IPS-18a (cell line): ENCODE results near the gene BRSK1.

Experiments used
- H3K27ac ChIP-seq: one replicate; pipeline ENCODE4 v1.5.1; 2013; ENCODE audit warnings: low read length
- H3K27me3 ChIP-seq: one replicate; pipeline ENCODE4 v1.6.1; 2013; ENCODE audit warnings: mild to moderate bottlenecking, low read length; ENCODE audit not compliant: control insufficient read depth, insufficient read depth
- H3K36me3 ChIP-seq: one replicate; pipeline ENCODE4 v1.6.1; 2013; ENCODE audit warnings: low read depth, low read length; ENCODE audit not compliant: control insufficient read depth
- H3K4me1 ChIP-seq: one replicate; pipeline ENCODE4 v1.6.1; 2013; ENCODE audit warnings: low read depth, low read length; ENCODE audit not compliant: control insufficient read depth
- H3K4me3 ChIP-seq: one replicate; pipeline ENCODE4 v1.5.1; 2013; ENCODE audit warnings: low read length
- H3K9ac ChIP-seq: one replicate; pipeline ENCODE4 v1.6.1; 2013; ENCODE audit warnings: mild to moderate bottlenecking, low read length, moderate library complexity
- H3K9me3 ChIP-seq: one replicate; pipeline ENCODE4 v1.6.1; 2013; ENCODE audit warnings: low read depth, low read length; ENCODE audit not compliant: control insufficient read depth

The BRSK1 gene

DNA sequence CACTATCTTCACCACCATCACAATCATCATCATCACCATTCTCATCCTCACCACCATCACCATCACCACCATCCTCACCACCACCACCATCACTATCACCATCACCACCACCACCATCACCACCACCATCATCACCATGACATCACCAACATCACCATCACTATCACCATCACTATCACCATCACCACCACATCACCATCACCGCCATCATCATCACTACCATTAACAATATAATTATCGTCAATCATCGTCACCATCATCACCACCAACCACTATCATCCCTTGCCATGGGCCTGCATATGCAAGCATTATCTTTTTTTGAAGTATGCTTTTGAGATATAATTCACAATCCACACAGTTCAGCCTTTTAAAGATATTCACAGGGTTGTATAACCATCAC lies 17.4 kb upstream of the BRSK1 start:
- no peaks in the 10 kb centered on the region for H3K27me3 ChIP-seq
- H3K9me3 ChIP-seq, result peaks cover 3% of the 10 kb centered on the region
- H3K36me3 ChIP-seq, result no peaks in the 10 kb centered on the region
- no peak overlapping the region for H3K27ac ChIP-seq
- no peak overlapping the region for H3K9ac ChIP-seq
- H3K4me3 ChIP-seq, result no peak overlapping the region
- H3K4me1 ChIP-seq, result no peaks in the 10 kb centered on the region

- Histone ChIP-seq H3K27me3 (no peaks in the 10 kb centered on the region), H3K4me1 (no peaks in the 10 kb centered on the region), H3K9ac (no peak overlapping the region), H3K27ac (no peak overlapping the region), H3K36me3 (no peaks in the 10 kb centered on the region), H3K4me3 (no peak overlapping the region), H3K9me3 (peaks cover 3% of the 10 kb centered on the region)
Observed at GRCh38 chr19:55266840-55267239, 17.0 kb upstream of the BRSK1 start.

- peaks cover 3% of the 10 kb centered on the region for H3K9me3 ChIP-seq
- no peak overlapping the region for H3K27ac ChIP-seq
- no peak overlapping the region for H3K4me3 ChIP-seq
- no peak overlapping the region for H3K9ac ChIP-seq
- H3K36me3 ChIP-seq, result peaks cover 7% of the 10 kb centered on the region
- H3K4me1 ChIP-seq, result no peaks in the 10 kb centered on the region
- no peaks in the 10 kb centered on the region for H3K27me3 ChIP-seq
Observed at GRCh38 chr19:55269299-55269698, 14.5 kb upstream of the BRSK1 start.

DNA sequence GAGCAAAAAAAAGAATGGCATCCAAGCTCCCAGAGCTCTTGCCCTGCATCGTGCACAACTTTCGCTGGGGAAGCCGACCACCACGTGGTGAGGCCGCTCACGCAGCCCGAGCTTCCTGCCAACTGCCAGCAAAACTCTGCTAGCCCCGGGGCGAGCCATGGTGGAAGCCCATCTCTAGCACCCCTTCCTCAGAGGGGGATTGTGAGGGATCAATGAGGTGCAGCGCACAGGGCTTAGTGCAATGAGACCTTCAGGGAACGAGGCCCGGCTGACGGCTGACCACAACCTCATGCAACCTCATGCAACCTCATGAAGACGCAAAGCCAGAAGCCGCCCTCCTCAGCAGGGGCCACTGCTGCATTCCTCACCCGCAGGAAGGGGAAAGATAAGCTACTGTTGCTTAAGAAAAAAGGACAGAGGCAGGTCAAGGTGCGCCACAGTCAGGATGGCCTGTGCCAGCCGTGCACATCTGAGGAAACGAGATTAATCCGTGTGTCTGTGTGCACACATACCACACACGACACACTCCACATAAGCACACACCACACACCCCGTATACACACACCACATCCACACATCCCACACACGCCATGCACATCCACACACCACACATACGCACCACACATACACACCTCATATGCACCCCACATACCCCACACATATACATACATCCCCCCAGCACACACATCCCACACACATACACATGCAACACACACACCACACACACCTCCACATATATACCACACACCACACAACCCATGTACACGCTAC lies 13.4 kb upstream of the BRSK1 start:
- Histone ChIP-seq H3K4me1 (no peaks in the 10 kb centered on the region), H3K9me3 (peaks cover 3% of the 10 kb centered on the region), H3K27me3 (no peaks in the 10 kb centered on the region), H3K27ac (no peak overlapping the region), H3K4me3 (no peak overlapping the region), H3K36me3 (peaks cover 7% of the 10 kb centered on the region), H3K9ac (no peak overlapping the region)

- H3K4me1 ChIP-seq, result no peaks in the 10 kb centered on the region
- H3K9ac ChIP-seq, result no peak overlapping the region
- peaks cover 10% of the 10 kb centered on the region for H3K36me3 ChIP-seq
- no peak overlapping the region for H3K4me3 ChIP-seq
- H3K27me3 ChIP-seq, result no peaks in the 10 kb centered on the region
- H3K9me3 ChIP-seq, result no peaks in the 10 kb centered on the region
- no peak overlapping the region for H3K27ac ChIP-seq
Observed at GRCh38 chr19:55272142-55272541, 11.7 kb upstream of the BRSK1 start.

GRCh38 chr19:55273978-55274707 lies 9.7 kb upstream of the BRSK1 start:
- peaks cover 3% of the 10 kb centered on the region for H3K4me1 ChIP-seq
- H3K27me3 ChIP-seq, result no peaks in the 10 kb centered on the region
- peaks cover 10% of the 10 kb centered on the region for H3K36me3 ChIP-seq
- H3K27ac ChIP-seq, result no peak overlapping the region
- no peak overlapping the region for H3K4me3 ChIP-seq
- H3K9ac ChIP-seq, result no peak overlapping the region
- H3K9me3 ChIP-seq, result no peaks in the 10 kb centered on the region

GRCh38 chr19:55275851-55276719 lies 7.7 kb upstream of the BRSK1 start:
- no peaks in the 10 kb centered on the region for H3K27me3 ChIP-seq
- no peak overlapping the region for H3K4me3 ChIP-seq
- H3K9me3 ChIP-seq, result no peaks in the 10 kb centered on the region
- peaks cover 10% of the 10 kb centered on the region for H3K36me3 ChIP-seq
- no peak overlapping the region for H3K9ac ChIP-seq
- peaks cover 10% of the 10 kb centered on the region for H3K4me1 ChIP-seq
- H3K27ac ChIP-seq, result no peak overlapping the region

- Histone ChIP-seq H3K9me3 (no peaks in the 10 kb centered on the region), H3K27me3 (no peaks in the 10 kb centered on the region), H3K9ac (no peak overlapping the region), H3K36me3 (peaks cover 10% of the 10 kb centered on the region), H3K27ac (no peak overlapping the region), H3K4me1 (peaks cover 10% of the 10 kb centered on the region), H3K4me3 (no peak overlapping the region)
Observed at GRCh38 chr19:55276720-55277430, 6.9 kb upstream of the BRSK1 start.

DNA sequence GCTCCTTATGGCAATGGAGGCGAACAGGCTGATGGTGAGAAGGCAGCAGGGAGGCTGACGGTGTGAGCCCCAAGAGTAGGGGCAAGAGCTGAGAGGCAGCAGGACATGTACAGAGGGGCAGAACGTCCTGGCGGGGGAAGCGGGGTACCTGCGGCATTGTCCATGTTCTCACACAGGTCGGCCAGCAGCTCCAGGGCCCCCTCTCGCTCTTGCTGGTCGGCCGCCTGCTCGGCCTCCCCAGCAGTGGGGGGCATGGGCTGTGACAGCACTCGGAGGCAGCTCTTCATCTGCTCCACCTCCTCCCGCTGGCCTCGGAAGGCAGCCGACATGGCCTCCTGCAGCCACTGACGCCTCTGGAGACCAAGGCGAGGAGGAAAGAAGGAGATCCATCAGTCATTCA lies 6.3 kb upstream of the BRSK1 start:
- Histone ChIP-seq H3K27ac (no peak overlapping the region), H3K9ac (no peak overlapping the region), H3K27me3 (no peaks in the 10 kb centered on the region), H3K4me3 (no peak overlapping the region), H3K36me3 (peaks cover 10% of the 10 kb centered on the region), H3K9me3 (no peaks in the 10 kb centered on the region), H3K4me1 (peaks cover 10% of the 10 kb centered on the region)

DNA sequence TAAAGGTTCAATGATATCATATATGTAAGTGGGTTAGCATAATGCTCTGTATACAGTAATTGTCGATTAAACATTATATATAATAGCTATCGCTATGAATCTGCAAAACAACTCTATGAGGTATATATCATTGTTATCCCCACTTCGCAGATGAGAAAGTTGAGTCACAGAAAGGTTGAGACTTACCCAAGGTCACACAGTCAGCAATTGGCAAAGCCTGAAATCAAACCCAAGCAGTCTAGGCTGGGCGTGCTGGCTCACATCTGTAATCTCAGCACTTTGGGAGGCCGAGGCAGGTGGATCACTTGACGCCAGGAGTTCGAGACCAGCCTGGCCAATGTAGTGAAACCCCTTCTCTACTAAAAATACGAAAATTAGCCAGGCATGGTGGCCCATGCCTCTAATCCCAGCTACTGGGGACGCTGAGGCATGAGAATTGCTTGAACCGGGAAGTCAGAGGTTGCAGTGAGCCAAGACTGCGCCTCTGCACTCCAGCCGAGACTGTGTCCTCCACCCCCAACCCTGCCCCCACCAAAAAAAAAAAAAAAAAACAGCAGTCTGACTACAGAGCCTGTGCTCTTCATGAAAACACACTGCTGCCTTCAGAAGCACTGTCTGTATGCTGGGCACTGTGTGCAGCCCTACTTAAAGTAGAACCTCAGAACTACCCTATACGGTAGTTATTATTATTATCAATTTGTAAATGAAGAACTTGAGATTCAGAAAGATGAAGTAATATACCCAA lies 5.2 kb upstream of the BRSK1 start:
- Histone ChIP-seq H3K27me3 (no peaks in the 10 kb centered on the region), H3K9me3 (no peaks in the 10 kb centered on the region), H3K4me1 (peaks cover 10% of the 10 kb centered on the region), H3K36me3 (peaks cover 4% of the 10 kb centered on the region), H3K4me3 (peak overlapping the region; percentile 94), H3K9ac (no peak overlapping the region), H3K27ac (no peak overlapping the region)
